Skin epidermis (tissue), 12 donors: ENCODE measurements around the gene GDF15.
"Not testable (repeated sequence)": the region's sequence is repeated elsewhere in the genome, so short reads cannot be mapped to it uniquely, and the experiment has no call there.

ENCODE experiments used
- H3K27ac ChIP-seq, 21 experiments: fragments of 200-600 bp; sonication (generic) in 11 of 21; one replicate each; pipeline ENCODE4 v1.5.0; 2020; ENCODE audit warnings: mild to moderate bottlenecking in 3 of 21, inconsistent platforms in 2 of 21, moderate library complexity in 2 of 21
- H3K4me3 ChIP-seq, 7 experiments: fragments of 200-600 bp; sonication (generic) in 2 of 7; one replicate each; pipeline ENCODE4 v1.5.0; 2020; ENCODE audit warnings: inconsistent platforms in 2 of 7, mild to moderate bottlenecking in 2 of 7, moderate library complexity in 1 of 7

Gene GDF15

DNA sequence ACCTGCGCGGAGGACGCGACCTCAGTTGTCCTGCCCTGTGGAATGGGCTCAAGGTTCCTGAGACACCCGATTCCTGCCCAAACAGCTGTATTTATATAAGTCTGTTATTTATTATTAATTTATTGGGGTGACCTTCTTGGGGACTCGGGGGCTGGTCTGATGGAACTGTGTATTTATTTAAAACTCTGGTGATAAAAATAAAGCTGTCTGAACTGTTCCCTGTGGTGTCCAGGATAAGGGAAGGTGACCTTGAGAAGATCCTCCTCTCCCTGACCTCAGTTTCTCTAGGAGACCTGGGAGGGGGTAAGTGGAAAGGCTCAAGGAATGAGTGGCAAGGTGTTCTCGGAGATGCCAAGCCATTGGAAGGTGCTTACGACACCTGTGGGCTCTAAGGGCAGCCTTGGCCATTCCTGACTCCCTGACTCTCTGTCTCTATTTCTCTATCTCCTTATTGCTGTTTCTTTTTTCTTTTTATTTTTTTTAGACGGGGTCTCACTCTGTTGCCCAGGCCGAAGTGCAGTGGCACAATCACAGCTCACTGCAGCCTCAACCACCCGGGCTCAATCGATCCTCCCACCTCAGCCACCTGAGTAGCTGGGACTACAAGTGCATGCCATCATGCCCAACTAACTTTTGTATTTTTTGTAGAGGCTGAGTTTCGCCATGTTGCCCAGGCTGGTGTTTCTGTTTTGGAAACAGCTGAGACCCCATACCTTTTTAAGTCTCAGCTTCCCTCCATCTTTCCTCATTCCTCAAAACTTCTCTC, 3.2 kb downstream of the GDF15 start:
- Histone ChIP-seq H3K4me3 (peak overlapping the region in 1 of 7 experiments; percentile 23), H3K27ac (peak overlapping the region in 1 of 21 experiments; percentile 29)

DNA sequence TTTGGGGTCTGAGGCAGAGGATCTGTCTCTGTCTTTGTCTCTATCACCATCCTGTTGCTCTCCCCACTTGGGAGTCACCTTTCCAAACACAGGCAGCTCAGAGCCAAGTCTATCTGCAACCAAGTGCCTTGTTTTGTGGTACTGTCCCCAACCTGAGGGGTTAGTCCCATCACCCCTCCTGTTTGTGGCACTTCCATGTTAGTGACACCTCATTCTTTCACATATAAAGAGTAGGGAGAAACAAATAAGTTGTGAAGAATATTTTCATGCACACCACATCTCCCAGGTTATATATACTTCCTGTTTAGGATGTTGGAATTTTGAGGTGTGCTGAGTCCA, 3.7 kb downstream of the GDF15 start:
- Histone ChIP-seq H3K27ac (no peak overlapping the region), H3K4me3 (no peak overlapping the region)

- no peak overlapping the region for H3K4me3 ChIP-seq
- H3K27ac ChIP-seq, result no peak overlapping the region
These were observed 4.3 kb downstream of the GDF15 start for GRCh38 chr19:18390065-18390907.

DNA sequence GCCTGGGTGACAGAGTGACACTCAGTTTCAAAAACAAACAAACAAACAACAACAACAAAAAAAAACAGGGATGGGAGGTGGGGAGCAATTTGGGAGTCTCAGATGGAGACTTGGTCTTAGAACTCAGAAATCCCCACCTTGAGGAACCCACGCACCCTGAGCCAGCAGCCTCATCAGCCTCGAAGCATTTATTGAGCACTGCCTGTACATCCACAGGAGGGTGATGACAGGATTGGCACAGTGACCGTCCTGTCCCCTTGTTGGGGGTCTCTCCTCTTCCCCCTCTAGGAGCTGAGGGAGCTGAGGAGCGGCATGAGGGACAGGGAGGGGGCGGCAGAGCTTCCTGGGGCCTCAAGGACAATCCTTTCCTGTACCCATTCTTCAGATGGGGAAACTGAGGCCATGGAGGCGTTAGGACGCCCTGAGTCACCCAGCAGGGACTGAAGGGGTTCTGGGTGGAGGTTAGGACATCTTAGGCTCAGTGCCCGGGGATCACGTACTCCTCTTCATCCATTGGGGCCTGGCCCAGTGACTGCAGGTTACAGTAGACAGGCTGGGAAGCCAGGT, 5.6 kb downstream of the GDF15 start:
- Histone ChIP-seq H3K27ac (no peak overlapping the region), H3K4me3 (no peak overlapping the region)

DNA sequence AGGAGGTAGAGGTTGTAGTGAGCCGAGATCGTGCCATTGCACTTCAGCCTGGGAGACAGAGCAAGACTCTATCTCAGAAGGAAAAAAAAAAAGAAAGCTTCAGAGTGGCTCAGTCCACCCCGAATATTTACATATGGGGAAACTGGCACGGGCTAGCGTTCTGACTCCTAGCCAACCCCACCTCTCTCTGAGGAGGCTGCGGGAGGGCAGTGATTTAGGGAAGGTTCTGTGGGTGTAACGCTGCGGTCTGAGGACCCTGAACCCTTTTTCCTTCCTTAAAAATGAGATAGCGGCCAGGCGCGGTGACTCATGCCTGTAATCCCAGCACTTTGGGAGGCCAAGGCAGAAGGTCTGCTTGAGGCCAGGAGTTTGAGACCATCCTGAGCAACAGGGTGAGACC, 6.5 kb downstream of the GDF15 start:
- Histone ChIP-seq H3K4me3 (peak overlapping the region in 1 of 7 experiments; percentile 5), H3K27ac (peak overlapping the region in 3 of 21 experiments; percentile 10 to 49 (median 10))

- Histone ChIP-seq H3K4me3 (peak overlapping the region in 1 of 7 experiments; percentile 5), H3K27ac (peak overlapping the region in 5 of 21 experiments; percentile 10 to 58 (median 49))
These were observed 7.0 kb downstream of the GDF15 start for GRCh38 chr19:18392926-18393325.

DNA sequence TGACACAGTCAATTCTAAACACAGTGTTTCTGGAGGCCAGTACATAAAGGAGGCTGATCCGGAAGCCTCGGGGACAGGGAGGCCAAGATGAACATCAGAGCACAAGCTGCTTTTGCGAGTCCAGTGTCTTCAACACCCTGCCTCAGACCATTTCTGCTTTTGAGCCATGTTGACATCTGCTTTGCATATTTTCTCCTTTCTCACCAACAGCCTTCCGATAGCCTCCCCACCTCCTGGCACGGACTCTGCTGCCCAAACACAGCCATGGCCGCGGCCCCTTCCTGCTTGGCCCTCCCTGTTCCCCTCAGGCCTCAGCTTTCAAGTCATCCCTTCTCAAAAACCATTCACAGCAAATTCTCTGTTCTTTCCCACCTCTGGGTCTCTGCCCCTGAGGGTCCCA, 7.9 kb downstream of the GDF15 start:
- Histone ChIP-seq H3K27ac (peak overlapping the region in 4 of 21 experiments; percentile 32 to 58 (median 52)), H3K4me3 (peak overlapping the region in 2 of 7 experiments; percentile 1 to 4)

DNA sequence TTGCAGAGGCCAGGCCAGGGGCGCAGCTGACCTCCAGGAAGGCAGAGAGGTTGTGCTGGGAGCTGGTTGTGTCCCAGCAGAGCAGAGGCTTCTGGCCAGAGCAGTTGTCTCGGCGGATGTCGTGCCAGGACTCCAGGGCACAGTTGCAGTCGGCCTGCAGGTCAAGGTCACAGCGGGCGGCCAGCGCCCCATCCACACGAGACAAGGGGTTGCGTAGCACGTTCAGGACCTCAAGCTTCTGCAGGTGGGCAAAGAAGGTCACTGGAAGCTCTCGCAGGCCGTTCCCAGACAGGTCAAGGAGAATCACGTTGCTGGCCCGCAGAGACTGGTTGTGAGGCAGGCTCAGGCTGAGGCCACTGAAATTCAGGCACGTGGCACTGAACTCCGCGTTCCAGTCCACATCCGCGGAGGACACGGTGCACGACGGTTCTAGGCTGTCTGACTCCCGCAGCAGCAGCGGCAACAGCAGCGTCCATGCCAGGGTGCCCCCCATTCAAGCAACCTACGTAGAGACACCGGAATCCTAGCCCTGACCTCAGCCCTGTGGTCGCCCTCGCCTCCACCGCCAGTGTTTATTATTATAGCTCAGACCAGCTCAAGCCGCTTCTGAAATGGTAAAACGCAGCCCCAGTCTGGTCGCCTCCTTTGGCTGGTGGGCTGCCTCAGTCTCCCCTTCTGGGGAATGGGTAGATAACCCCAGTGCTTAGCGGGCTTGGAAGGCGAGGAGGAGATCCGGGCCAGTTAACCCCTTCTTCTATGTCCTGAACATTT, 10.7 kb downstream of the GDF15 start:
- H3K27ac ChIP-seq, result peak overlapping the region in 7 of 21 experiments; percentile 18 to 72 (median 54)
- H3K4me3 ChIP-seq, result peak overlapping the region in 5 of 7 experiments; percentile 20 to 31 (median 25)

- Histone ChIP-seq H3K4me3 (peak within 1 kb of the TSS in 5 of 7 experiments; percentile 20 to 31 (median 25)), H3K27ac (peak within 1 kb of the TSS in 9 of 21 experiments; percentile 18 to 72 (median 52))
These were observed 11.6 kb downstream of the GDF15 start, which contains the start of gene LRRC25 for GRCh38 chr19:18397242-18398202. TSS of gene LRRC25 (minus strand) at chr19:18397622. CDS start at chr19:18396963, 659 bp downstream.

GRCh38 chr19:18399008-18399407, 13.1 kb downstream of the GDF15 start:
- peak overlapping the region in 2 of 21 experiments; percentile 21 to 22 for H3K27ac ChIP-seq

DNA sequence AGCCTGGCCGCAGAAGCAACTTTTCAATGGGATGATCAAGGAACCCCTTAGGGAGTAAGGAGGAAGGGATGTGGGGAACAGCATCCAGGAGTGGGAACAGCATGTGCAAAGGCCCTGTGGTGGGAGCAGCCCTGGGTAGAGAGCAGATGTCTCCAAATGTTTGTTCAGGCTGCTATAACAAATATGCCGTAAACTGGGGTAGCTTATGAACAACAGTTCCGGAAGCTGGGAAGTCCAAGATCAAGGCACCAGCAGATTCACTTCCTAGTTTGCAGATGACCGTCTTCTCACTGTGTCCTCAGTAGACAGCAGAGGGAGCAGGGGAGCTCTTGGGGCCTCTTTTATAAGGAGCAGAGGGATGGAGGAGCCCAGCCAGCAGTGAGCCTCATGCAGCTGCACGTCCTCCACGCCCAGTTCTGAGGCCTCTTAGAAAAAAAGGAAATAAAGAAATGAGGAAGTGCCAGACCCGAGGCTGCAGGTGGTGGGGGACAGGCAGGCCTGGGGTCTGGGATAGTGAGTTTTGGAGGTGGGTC, 15.7 kb downstream of the GDF15 start:
- Histone ChIP-seq H3K4me3 (no peak overlapping the region), H3K27ac (peak overlapping the region in 10 of 21 experiments; percentile 13 to 68 (median 50))

More at GRCh38 chr19:18399008-18399407, 13.1 kb downstream of the GDF15 start:
- H3K4me3 ChIP-seq, result no peak overlapping the region

- not testable (repeated sequence) for H3K4me3 ChIP-seq
- H3K27ac ChIP-seq, result peak overlapping the region in 10 of 21 experiments; percentile 0 to 68 (median 50)
These were observed 16.7 kb downstream of the GDF15 start for GRCh38 chr19:18402455-18403248.

GRCh38 chr19:18405754-18406153, 19.8 kb downstream of the GDF15 start:
- not testable (repeated sequence) for H3K4me3 ChIP-seq, H3K27ac ChIP-seq

GRCh38 chr19:18406749-18407148, 20.8 kb downstream of the GDF15 start:
- Histone ChIP-seq H3K4me3 (no peak overlapping the region), H3K27ac (no peak overlapping the region)

DNA sequence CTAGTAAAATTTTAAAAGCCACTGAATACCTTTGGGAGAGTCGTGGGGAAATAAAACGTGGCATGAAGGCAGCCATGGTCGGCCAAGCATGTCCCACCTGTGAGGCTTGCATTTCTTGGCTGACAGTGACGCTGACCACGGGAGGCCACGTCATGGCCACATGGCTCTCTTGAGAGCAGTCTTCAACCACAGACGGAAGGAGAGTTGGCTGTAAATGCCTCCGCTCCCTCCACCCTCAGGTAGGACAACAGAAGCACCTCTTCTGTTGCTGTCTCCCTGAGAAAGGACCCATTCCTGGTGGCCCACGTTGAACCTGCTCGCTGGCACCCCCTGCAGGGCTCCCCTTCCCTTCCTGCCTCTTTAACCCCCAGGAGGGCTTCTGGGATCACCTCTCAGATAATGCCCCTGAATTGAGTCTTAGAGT, 22.1 kb downstream of the GDF15 start:
- Histone ChIP-seq H3K4me3 (no peak overlapping the region), H3K27ac (no peak overlapping the region)

DNA sequence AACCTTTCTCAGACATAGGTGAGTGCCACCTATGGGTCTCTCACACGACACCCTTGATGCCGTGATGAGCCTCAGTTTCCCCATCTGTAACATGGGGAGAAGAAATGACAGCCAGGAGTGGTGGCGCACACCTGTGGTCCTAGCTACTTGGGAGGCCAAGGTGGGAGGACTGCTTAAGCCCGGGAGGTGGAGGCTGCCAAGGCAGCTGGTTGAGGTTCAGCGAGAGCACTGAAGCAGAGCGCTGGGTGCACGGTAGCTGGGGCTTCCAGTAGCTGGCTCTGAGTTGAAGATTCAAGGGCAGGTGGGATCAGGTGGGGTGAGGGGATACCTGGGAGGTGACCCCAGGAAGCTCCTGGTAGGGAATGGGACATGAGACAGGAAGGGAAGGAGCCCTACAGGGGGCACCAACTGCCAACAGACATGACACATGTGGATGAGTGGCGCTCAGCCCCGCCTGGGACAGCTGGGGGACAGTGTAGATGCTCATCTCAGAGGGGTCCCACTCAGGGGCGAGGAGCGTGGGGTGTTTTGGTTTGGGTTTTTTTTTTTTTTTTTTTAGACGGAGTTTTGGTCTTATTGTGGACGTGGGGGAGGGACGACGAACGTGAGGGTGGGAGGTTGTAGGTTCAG, 26.8 kb downstream of the GDF15 start:
- no peak overlapping the region for H3K27ac ChIP-seq
- no peak overlapping the region for H3K4me3 ChIP-seq
